Measurements from ENCODE around the gene SLC6A6. TPM values are rescaled to one million over a fixed set of nuclear protein-coding genes. Genes with fewer than 3 reads are reported as not detected.

The SLC6A6 gene
- total RNA-seq, 4 donors from 2014 or later = 4.4 to 10.5 (median 7.7) TPM

GRCh38 chr3:14535616-14536015 lies 133.2 kb downstream of the SLC6A6 start:
- H3K27me3 ChIP-seq = no peaks in the 10 kb centered on the region
- no peak for DNase-seq
- H3K9me3 ChIP-seq = no peaks in the 10 kb centered on the region
- in situ Hi-C loops (cut with MboI; ENCODE audit: low pct_ligation_motif_present in 1 of 4, low pct_unique_long_range_greater_than_20kb in 1 of 4, low sequenced_read_pairs in 3 of 4) (no loop called here), intact Hi-C loops (cut with DNase I; ENCODE audit: low total_unique reads) (no loop called here)
- WGBS, 2 donors (ENCODE audit: low coverage in 1 of 2) = 77% methylated on average over 6 of the region's 6 CpGs; no CpG with 5 or more reads in 1 of the 2 donors
- peaks cover 0 to 6% (median 5%) of the 10 kb centered on the region in 4 donors for H3K4me1 ChIP-seq
- no peaks in the 10 kb centered on the region for H3K36me3 ChIP-seq
- TF ChIP-seq POLR2A (IDR thresholded peaks at IDR 0.05) (no peak), CTCF (IDR thresholded peaks at IDR 0.05) (no peak), EP300 (IDR thresholded peaks at IDR 0.05; ENCODE audit: low read depth) (no peak), POLR2AphosphoS5 (IDR thresholded peaks at IDR 0.05) (no peak)
- no peak overlapping the region for H3K4me3 ChIP-seq
- no peak overlapping the region for H3K27ac ChIP-seq

GRCh38 chr3:14536055-14536815 lies 133.8 kb downstream of the SLC6A6 start:
- intact Hi-C loops (cut with DNase I; ENCODE audit: low total_unique reads) = no loop called here
- in situ Hi-C loops (cut with MboI; ENCODE audit: low pct_ligation_motif_present in 1 of 4, low pct_unique_long_range_greater_than_20kb in 1 of 4, low sequenced_read_pairs in 3 of 4) = no loop called here
- H3K27ac ChIP-seq = no peak overlapping the region
- no peak for TF ChIP-seq POLR2AphosphoS5 (IDR thresholded peaks at IDR 0.05)
- no peaks in the 10 kb centered on the region for H3K27me3 ChIP-seq
- H3K9me3 ChIP-seq = no peaks in the 10 kb centered on the region
- no peak overlapping the region for H3K4me3 ChIP-seq
- 94% methylated on average over 10 of the region's 10 CpGs; no CpG with 5 or more reads in 1 of the 2 donors for WGBS, 2 donors (ENCODE audit: low coverage in 1 of 2)
- DNase-seq = no peak
- peaks cover 0 to 6% (median 5%) of the 10 kb centered on the region in 4 donors for H3K4me1 ChIP-seq
- no peaks in the 10 kb centered on the region for H3K36me3 ChIP-seq

GRCh38 chr3:14536837-14537589 lies 134.6 kb downstream of the SLC6A6 start:
- peaks cover 0 to 6% (median 5%) of the 10 kb centered on the region in 4 donors for H3K4me1 ChIP-seq
- no peaks in the 10 kb centered on the region for H3K9me3 ChIP-seq
- 76 to 88% methylated on average over 7 to 12 of the region's 12 CpGs for WGBS, 2 donors (ENCODE audit: low coverage in 1 of 2)
- no peak overlapping the region for H3K4me3 ChIP-seq
- DNase-seq = no peak
- H3K36me3 ChIP-seq = no peaks in the 10 kb centered on the region
- no peak overlapping the region for H3K27ac ChIP-seq
- TF ChIP-seq POLR2A (IDR thresholded peaks at IDR 0.05) (no peak), POLR2AphosphoS5 (IDR thresholded peaks at IDR 0.05) (no peak), EP300 (IDR thresholded peaks at IDR 0.05; ENCODE audit: low read depth) (no peak), CTCF (IDR thresholded peaks at IDR 0.05) (no peak)
- no peaks in the 10 kb centered on the region for H3K27me3 ChIP-seq
- intact Hi-C loops (cut with DNase I; ENCODE audit: low total_unique reads) (no loop called here), in situ Hi-C loops (cut with MboI; ENCODE audit: low pct_ligation_motif_present in 1 of 4, low pct_unique_long_range_greater_than_20kb in 1 of 4, low sequenced_read_pairs in 3 of 4) (no loop called here)

GRCh38 chr3:14537590-14538450 lies 135.4 kb downstream of the SLC6A6 start:
- no peaks in the 10 kb centered on the region for H3K9me3 ChIP-seq
- no peaks in the 10 kb centered on the region for H3K27me3 ChIP-seq
- no peak overlapping the region for H3K4me3 ChIP-seq
- no peak for DNase-seq
- H3K27ac ChIP-seq = no peak overlapping the region
- in situ Hi-C loops (cut with MboI; ENCODE audit: low pct_ligation_motif_present in 1 of 4, low pct_unique_long_range_greater_than_20kb in 1 of 4, low sequenced_read_pairs in 3 of 4) = no loop called here
- H3K36me3 ChIP-seq = no peaks in the 10 kb centered on the region
- 0 to 79% methylated on average over 1 to 8 of the region's 10 CpGs for WGBS, 2 donors (ENCODE audit: low coverage in 1 of 2)
- intact Hi-C loops (cut with DNase I; ENCODE audit: low total_unique reads) = no loop called here
- H3K4me1 ChIP-seq = peaks cover 0 to 4% (median 3%) of the 10 kb centered on the region in 4 donors
- no peak for TF ChIP-seq CTCF (IDR thresholded peaks at IDR 0.05)
- TF ChIP-seq EP300 (IDR thresholded peaks at IDR 0.05; ENCODE audit: low read depth) = no peak
- no peak for TF ChIP-seq POLR2AphosphoS5 (IDR thresholded peaks at IDR 0.05)
- no peak for TF ChIP-seq POLR2A (IDR thresholded peaks at IDR 0.05)
